ENCODE measurements around the gene RPS14. TPM values are rescaled to one million over a fixed set of nuclear protein-coding genes. Genes with fewer than 3 reads are reported as not detected.

RPS14 gene
- total and polyA plus RNA-seq, 2 of the 8 experiments (the other 6 are each of a cell fraction or from before 2014, with no cell fraction given), result 2,548 to 6,423 TPM

DNA sequence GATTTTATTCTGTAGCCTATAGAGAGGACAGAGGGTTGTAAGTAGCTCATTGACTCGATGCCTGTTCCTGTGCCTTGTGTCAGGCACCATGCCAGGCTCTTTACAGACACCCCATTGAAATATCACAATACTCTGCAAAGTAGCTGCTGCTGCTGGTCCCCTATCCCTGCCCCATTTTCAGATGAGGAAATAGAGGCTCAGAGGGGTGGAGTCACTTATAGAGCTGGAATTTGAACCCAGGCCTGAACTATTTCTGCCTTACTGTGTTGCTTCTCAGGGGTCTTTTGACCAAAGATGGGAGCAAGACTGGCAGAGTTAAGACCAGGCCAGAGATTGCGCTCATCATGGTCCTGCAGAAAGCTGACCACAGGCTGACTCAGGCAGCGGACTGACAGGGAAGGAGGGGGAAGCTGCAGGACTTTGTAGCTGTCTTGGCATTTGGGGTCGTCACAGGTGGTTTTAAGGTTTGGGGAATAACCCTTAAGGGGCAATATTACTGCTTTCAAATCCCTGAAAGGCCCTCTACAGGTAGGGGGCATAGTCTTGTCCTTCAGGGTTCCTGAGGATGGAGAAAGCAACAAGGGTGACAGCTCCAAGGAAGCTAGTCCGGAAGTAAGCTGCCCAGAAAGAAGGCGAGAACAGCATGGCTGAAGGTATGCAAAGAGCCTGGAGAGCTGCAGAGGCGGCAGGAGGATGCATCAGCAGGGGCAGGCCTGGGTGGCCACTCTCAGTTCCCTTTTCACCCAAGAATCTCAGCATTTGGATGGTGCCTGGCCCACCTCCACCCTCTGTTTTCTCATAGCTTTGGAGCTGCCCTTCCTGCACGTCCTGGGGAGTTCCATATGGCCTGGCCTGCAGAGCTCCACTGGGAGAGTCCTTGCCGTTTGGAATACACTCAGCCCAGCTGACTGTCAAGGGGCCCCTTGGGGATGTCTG, 40.1 kb upstream of the RPS14 start (continued):
- TF ChIP-seq EP300 (IDR thresholded peaks at IDR 0.05; ENCODE audit: borderline replicate concordance in 1 of 2, low read depth in 2 of 2, low read length in 2 of 2) (no peak), YY1 (IDR thresholded peaks at IDR 0.05; ENCODE audit: low read depth, low read length) (no peak)
